HepG2 (cell line): ENCODE results near the gene PRCD. TPM values are rescaled to one million over a fixed set of nuclear protein-coding genes. Genes with fewer than 3 reads are reported as not detected.

ENCODE experiments used
- CHD4 ChIP-seq: fragments of 200-600 bp; sonication (generic); IDR thresholded peaks from 2 replicates; pipeline ENCODE4 v1.7.0; 2017; ENCODE audit warnings: mild to moderate bottlenecking, low read length, borderline replicate concordance
- CTCF ChIP-seq: sonication (generic); formaldehyde crosslinking; IDR thresholded peaks from 2 replicates; pipeline ENCODE4 v1.5.0; 2020; ENCODE audit warnings: mild to moderate bottlenecking, missing genetic modification reagents, moderate library complexity
- FOXK1 ChIP-seq: sonication (generic); formaldehyde crosslinking; IDR thresholded peaks from 2 replicates; pipeline ENCODE4 v1.4.0; 2020; ENCODE audit warnings: low read depth, missing genetic modification reagents, borderline replicate concordance
- HNRNPUL1 ChIP-seq: fragments of 200-400 bp; formaldehyde crosslinking; IDR thresholded peaks from 2 replicates; pipeline ENCODE4 v1.6.1; 2017; ENCODE audit warnings: low read depth, mild to moderate bottlenecking, low read length, moderate library complexity
- MED1 ChIP-seq: sonication (generic); formaldehyde crosslinking; IDR thresholded peaks from 2 replicates; pipeline ENCODE4 v1.4.0; 2020; ENCODE audit warnings: missing genetic modification reagents
- NR2F2 ChIP-seq: IDR thresholded peaks from 2 replicates; pipeline ENCODE4 v1.6.1; 2012; ENCODE audit warnings: low read depth, inconsistent platforms, borderline replicate concordance
- RXRA ChIP-seq: sonication (generic); formaldehyde crosslinking; IDR thresholded peaks from 2 replicates; pipeline ENCODE4 v1.5.1; 2020; ENCODE audit warnings: missing genetic modification reagents
- SIN3A ChIP-seq: IDR thresholded peaks from 2 replicates; pipeline ENCODE4 v1.6.1; 2011; ENCODE audit warnings: low read depth, mild to moderate bottlenecking, control low read depth, low read length, borderline replicate concordance
- SIX1 ChIP-seq: sonication (generic); formaldehyde crosslinking; IDR thresholded peaks from 2 replicates; pipeline ENCODE4 v1.4.0; 2020; ENCODE audit warnings: missing genetic modification reagents, borderline replicate concordance
- SSRP1 ChIP-seq: IDR thresholded peaks from 2 replicates; pipeline ENCODE4 v1.6.1; 2016; ENCODE audit warnings: control low read depth
- ZBTB42 ChIP-seq: sonication (generic); formaldehyde crosslinking; IDR thresholded peaks from 2 replicates; pipeline ENCODE4 v1.5.0; 2020; ENCODE audit warnings: mild to moderate bottlenecking, missing genetic modification reagents
- ZBTB49 ChIP-seq: sonication (generic); formaldehyde crosslinking; IDR thresholded peaks from 2 replicates; pipeline ENCODE4 v1.4.0; 2020; ENCODE audit warnings: missing genetic modification reagents, borderline replicate concordance
- ZNF766 ChIP-seq: sonication (generic); formaldehyde crosslinking; IDR thresholded peaks from 2 replicates; pipeline ENCODE4 v1.5.0; 2020; ENCODE audit warnings: missing genetic modification reagents, borderline replicate concordance
- polyA plus RNA-seq, 8 experiments: library from polyadenylated mRNA; depleted of rRNA in 3 of 8; stranded (reverse) in 7 of 8; unstranded in 1 of 8; fragments of >200 nt; fragmentation: Illumina TruSeq in 4 of 8; extraction: Trizol in 4 of 8; gene quantifications; 2 replicates each; pipeline versions ENCODE4 v1.2.1 to v1.2.3, GENCODE V29; 2011 to 2016; ENCODE audit warnings: low read depth in 4 of 8, missing spikeins in 1 of 8, mixed read lengths in 1 of 8; ENCODE audit not compliant: insufficient read depth in 1 of 8
- total RNA-seq, 5 experiments: library from RNA; depleted of rRNA; stranded (reverse); fragments of >200 nt; fragmentation: Illumina TruSeq; extraction: Trizol; gene quantifications; 2 replicates each; pipeline ENCODE4 v1.2.3, GENCODE V29; 2016; ENCODE audit warnings: low read depth in 1 of 5
- TF ChIP-seq, protein P1 (sequence below): sonication (generic); formaldehyde crosslinking; IDR thresholded peaks from 2 replicates; pipeline ENCODE4 v1.8.1; 2023; ENCODE audit warnings: mild to moderate bottlenecking, missing genetic modification reagents
- TF ChIP-seq, protein P2 (sequence below): sonication (generic); formaldehyde crosslinking; IDR thresholded peaks from 2 replicates; pipeline ENCODE4 v1.4.0; 2020; ENCODE audit warnings: missing genetic modification reagents, mild to moderate bottlenecking, borderline replicate concordance
- TF ChIP-seq, protein P3 (sequence below): sonication (generic); formaldehyde crosslinking; IDR thresholded peaks from 2 replicates; pipeline ENCODE4 v1.8.1; 2023; ENCODE audit warnings: missing genetic modification reagents, inconsistent platforms, borderline replicate concordance
- TF ChIP-seq, protein P4 (sequence below): sonication (generic); formaldehyde crosslinking; conservative IDR thresholded peaks from 2 replicates; pipeline ENCODE4 v1.4.0; 2020; ENCODE audit warnings: missing genetic modification reagents

The PRCD gene
- total and polyA plus RNA-seq, 2 of the 13 experiments (the other 11 are each of a cell fraction or from before 2014, with no cell fraction given) = 0.51 TPM; not detected in 1

DNA sequence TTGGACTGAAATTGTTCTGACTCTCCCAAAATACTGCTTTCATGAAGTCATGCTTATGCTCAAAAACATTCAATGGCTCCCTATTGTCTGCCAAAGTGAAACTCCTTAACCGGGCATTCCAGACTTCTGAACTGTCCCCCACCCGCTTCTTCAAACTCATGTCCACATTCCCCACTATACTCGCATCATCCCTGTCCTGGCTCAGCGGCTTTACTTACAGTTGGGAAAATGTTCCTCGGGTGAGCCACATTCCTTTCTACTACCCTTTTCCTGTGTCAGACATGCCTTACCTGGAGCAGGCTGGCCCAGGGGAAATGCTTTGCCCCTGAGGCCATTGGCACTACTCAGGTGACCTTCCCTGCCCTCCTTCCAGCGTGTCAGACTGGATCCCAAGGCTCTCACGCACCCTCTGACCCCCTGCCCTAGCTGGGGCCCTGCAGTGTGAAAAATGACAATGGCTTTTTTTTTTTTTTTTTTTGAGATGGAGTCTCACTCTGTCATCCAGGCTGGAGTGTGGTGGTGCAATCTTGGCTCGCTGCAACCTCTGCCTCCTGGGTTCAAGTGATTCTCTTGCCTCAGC lies 7.7 kb upstream of the PRCD start (continued):
- TF ChIP-seq ZBTB49 (CRISPR knock-in tag) = no peak
- TF ChIP-seq SIX1 (CRISPR knock-in tag) = no peak
- TF ChIP-seq, protein P1, sequence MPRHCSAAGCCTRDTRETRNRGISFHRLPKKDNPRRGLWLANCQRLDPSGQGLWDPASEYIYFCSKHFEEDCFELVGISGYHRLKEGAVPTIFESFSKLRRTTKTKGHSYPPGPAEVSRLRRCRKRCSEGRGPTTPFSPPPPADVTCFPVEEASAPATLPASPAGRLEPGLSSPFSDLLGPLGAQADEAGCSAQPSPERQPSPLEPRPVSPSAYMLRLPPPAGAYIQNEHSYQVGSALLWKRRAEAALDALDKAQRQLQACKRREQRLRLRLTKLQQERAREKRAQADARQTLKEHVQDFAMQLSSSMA (CRISPR knock-in tag) = no peak
- TF ChIP-seq, protein P2, sequence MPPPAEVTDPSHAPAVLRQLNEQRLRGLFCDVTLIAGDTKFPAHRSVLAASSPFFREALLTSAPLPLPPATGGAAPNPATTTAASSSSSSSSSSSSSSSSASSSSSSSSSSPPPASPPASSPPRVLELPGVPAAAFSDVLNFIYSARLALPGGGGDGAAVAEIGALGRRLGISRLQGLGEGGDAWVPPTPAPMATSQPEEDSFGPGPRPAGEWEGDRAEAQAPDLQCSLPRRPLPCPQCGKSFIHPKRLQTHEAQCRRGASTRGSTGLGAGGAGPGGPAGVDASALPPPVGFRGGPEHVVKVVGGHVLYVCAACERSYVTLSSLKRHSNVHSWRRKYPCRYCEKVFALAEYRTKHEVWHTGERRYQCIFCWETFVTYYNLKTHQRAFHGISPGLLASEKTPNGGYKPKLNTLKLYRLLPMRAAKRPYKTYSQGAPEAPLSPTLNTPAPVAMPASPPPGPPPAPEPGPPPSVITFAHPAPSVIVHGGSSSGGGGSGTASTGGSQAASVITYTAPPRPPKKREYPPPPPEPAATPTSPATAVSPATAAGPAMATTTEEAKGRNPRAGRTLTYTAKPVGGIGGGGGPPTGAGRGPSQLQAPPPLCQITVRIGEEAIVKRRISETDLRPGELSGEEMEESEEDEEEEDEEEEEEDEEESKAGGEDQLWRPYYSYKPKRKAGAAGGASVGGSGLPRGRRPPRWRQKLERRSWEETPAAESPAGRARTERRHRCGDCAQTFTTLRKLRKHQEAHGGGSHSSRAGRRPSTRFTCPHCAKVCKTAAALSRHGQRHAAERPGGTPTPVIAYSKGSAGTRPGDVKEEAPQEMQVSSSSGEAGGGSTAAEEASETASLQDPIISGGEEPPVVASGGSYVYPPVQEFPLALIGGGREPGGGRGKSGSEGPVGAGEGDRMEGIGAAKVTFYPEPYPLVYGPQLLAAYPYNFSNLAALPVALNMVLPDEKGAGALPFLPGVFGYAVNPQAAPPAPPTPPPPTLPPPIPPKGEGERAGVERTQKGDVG (CRISPR knock-in tag) = no peak
- peak; percentile 18; the same call in 1 of the 2 replicates for TF ChIP-seq SSRP1
- TF ChIP-seq FOXK1 (CRISPR knock-in tag) = no peak
- TF ChIP-seq, protein P3, sequence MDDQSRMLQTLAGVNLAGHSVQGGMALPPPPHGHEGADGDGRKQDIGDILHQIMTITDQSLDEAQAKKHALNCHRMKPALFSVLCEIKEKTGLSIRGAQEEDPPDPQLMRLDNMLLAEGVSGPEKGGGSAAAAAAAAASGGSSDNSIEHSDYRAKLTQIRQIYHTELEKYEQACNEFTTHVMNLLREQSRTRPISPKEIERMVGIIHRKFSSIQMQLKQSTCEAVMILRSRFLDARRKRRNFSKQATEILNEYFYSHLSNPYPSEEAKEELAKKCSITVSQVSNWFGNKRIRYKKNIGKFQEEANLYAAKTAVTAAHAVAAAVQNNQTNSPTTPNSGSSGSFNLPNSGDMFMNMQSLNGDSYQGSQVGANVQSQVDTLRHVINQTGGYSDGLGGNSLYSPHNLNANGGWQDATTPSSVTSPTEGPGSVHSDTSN = no peak
- no peak for TF ChIP-seq CTCF (CRISPR knock-in tag)
- TF ChIP-seq, protein P4, sequence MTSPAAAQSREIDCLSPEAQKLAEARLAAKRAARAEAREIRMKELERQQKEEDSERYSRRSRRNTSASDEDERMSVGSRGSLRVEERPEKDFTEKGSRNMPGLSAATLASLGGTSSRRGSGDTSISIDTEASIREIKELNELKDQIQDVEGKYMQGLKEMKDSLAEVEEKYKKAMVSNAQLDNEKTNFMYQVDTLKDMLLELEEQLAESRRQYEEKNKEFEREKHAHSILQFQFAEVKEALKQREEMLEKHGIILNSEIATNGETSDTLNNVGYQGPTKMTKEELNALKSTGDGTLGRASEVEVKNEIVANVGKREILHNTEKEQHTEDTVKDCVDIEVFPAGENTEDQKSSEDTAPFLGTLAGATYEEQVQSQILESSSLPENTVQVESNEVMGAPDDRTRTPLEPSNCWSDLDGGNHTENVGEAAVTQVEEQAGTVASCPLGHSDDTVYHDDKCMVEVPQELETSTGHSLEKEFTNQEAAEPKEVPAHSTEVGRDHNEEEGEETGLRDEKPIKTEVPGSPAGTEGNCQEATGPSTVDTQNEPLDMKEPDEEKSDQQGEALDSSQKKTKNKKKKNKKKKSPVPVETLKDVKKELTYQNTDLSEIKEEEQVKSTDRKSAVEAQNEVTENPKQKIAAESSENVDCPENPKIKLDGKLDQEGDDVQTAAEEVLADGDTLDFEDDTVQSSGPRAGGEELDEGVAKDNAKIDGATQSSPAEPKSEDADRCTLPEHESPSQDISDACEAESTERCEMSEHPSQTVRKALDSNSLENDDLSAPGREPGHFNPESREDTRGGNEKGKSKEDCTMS = no peak
- peak; percentile 72; the same call in 1 of the 2 replicates for TF ChIP-seq NR2F2
- TF ChIP-seq MED1 (CRISPR knock-in tag) = no peak
- TF ChIP-seq ZBTB42 (CRISPR knock-in tag) = no peak
- no peak for TF ChIP-seq SIN3A
- TF ChIP-seq HNRNPUL1 = no peak
- TF ChIP-seq ZNF766 (CRISPR knock-in tag) = 0 out of 2 replicates have a peak, but pooled peaks have one; percentile 43
- TF ChIP-seq CHD4 = peak; percentile 85
- TF ChIP-seq RXRA (CRISPR knock-in tag) = peak; percentile 48; the same call in 1 of the 2 replicates
